SU-DHL-6 (cell line): Measurements from ENCODE around the gene ZNF483.

Experiments used
- H2AFZ ChIP-seq: fragments of 200-600 bp; sonication (generic); 2 replicates; pipeline ENCODE4 v1.6.1; 2014; ENCODE audit warnings: low read depth, mild to moderate bottlenecking, moderate library complexity, mixed read lengths, antibody characterized with exemption, low read length; ENCODE audit not compliant: severe bottlenecking
- H3F3A ChIP-seq: fragments of 200-600 bp; shearing (Covaris generic); 2 replicates; pipeline ENCODE4 v1.6.0; 2016; ENCODE audit warnings: antibody characterized with exemption, mild to moderate bottlenecking; ENCODE audit not compliant: insufficient read depth
- H3K27ac ChIP-seq: fragments of 200-600 bp; sonication (generic); 2 replicates; pipeline ENCODE4 v1.5.1; 2016; ENCODE audit warnings: low read depth, mild to moderate bottlenecking, low read length, moderate library complexity, mixed read lengths
- H3K27me3 ChIP-seq: fragments of 200-600 bp; sonication (generic), shearing (Covaris generic); 2 replicates; pipeline ENCODE4 v1.6.0; 2014; ENCODE audit warnings: mild to moderate bottlenecking, low read length
- H3K36me3 ChIP-seq: fragments of 200-600 bp; sonication (generic); 2 replicates; pipeline ENCODE4 v1.6.1; 2014; ENCODE audit warnings: mild to moderate bottlenecking, low read length, mixed read lengths
- H3K4me2 ChIP-seq: fragments of 300-600, 200-600 bp; shearing (Covaris generic), sonication (generic); 2 replicates; pipeline ENCODE4 v1.6.0; 2014; ENCODE audit warnings: low read length, low read depth, mild to moderate bottlenecking; ENCODE audit not compliant: poor library complexity, severe bottlenecking
- H3K4me3 ChIP-seq: fragments of 200-600 bp; sonication (generic); 2 replicates; pipeline ENCODE4 v1.5.1; 2014; ENCODE audit warnings: antibody characterized with exemption, low read length, mild to moderate bottlenecking, mixed read lengths; ENCODE audit not compliant: insufficient read depth, poor library complexity, severe bottlenecking
- H3K79me2 ChIP-seq: fragments of 200-600 bp; sonication (generic); 2 replicates; pipeline ENCODE4 v1.6.1; 2014; ENCODE audit warnings: mild to moderate bottlenecking, low read length, moderate library complexity; ENCODE audit not compliant: insufficient read depth
- H3K9ac ChIP-seq: fragments of 200-600 bp; sonication (generic); 2 replicates; pipeline ENCODE4 v1.7.0; 2014; ENCODE audit warnings: mild to moderate bottlenecking, low read length
- H3K9me2 ChIP-seq: fragments of 200-600 bp; sonication (generic); replicated peaks from 2 replicates; pipeline ENCODE4 v1.6.1; 2014; ENCODE audit warnings: low read length; ENCODE audit not compliant: insufficient read depth
- H3K9me3 ChIP-seq: fragments of 200-600 bp; sonication (generic); 2 replicates; pipeline ENCODE4 v1.6.1; 2014; ENCODE audit warnings: low read length, mixed read lengths; ENCODE audit not compliant: insufficient read depth
- H4K20me1 ChIP-seq: fragments of 200-600 bp; sonication (generic); 2 replicates; pipeline ENCODE4 v1.6.1; 2014; ENCODE audit warnings: low read depth, mild to moderate bottlenecking, antibody characterized with exemption, low read length, moderate library complexity, mixed read lengths
- EZH2phosphoT487 ChIP-seq: fragments of 200-600 bp; sonication (generic), shearing (Covaris generic); conservative IDR thresholded peaks from 2 replicates; pipeline ENCODE4 v1.6.1; 2018; ENCODE audit warnings: mild to moderate bottlenecking, antibody characterized with exemption, low read length, moderate library complexity, mixed read lengths
- TF ChIP-seq, protein P1 (sequence below): fragments of 200-600 bp; sonication (generic); IDR thresholded peaks from one replicate; pipeline ENCODE4 v1.5.1; 2017; ENCODE audit warnings: antibody characterized with exemption, mild to moderate bottlenecking, low read length, moderate library complexity; ENCODE audit not compliant: insufficient read depth, poor library complexity, severe bottlenecking

The ZNF483 gene

GRCh38 chr9:111531716-111532115, 6.7 kb downstream of the ZNF483 start:
- Histone ChIP-seq H4K20me1 (no peaks in the 10 kb centered on the region), H3K4me3 (no peak overlapping the region), H2AFZ (no peak overlapping the region), H3K9ac (no peak overlapping the region), H3K36me3 (no peaks in the 10 kb centered on the region), H3K9me2 (no peaks in the 10 kb centered on the region), H3K4me2 (no peak overlapping the region), H3K27ac (no peak overlapping the region), H3K79me2 (no peaks in the 10 kb centered on the region), H3K27me3 (no peaks in the 10 kb centered on the region), H3K9me3 (no peaks in the 10 kb centered on the region), H3F3A (no peaks in the 10 kb centered on the region)
- TF ChIP-seq EZH2phosphoT487, result no peak
- TF ChIP-seq, protein P1, sequence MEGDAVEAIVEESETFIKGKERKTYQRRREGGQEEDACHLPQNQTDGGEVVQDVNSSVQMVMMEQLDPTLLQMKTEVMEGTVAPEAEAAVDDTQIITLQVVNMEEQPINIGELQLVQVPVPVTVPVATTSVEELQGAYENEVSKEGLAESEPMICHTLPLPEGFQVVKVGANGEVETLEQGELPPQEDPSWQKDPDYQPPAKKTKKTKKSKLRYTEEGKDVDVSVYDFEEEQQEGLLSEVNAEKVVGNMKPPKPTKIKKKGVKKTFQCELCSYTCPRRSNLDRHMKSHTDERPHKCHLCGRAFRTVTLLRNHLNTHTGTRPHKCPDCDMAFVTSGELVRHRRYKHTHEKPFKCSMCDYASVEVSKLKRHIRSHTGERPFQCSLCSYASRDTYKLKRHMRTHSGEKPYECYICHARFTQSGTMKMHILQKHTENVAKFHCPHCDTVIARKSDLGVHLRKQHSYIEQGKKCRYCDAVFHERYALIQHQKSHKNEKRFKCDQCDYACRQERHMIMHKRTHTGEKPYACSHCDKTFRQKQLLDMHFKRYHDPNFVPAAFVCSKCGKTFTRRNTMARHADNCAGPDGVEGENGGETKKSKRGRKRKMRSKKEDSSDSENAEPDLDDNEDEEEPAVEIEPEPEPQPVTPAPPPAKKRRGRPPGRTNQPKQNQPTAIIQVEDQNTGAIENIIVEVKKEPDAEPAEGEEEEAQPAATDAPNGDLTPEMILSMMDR, result no peak

GRCh38 chr9:111533099-111533790, 8.3 kb downstream of the ZNF483 start:
- no peak overlapping the region for H3K27ac ChIP-seq
- H3F3A ChIP-seq, result no peaks in the 10 kb centered on the region
- H3K9me3 ChIP-seq, result no peaks in the 10 kb centered on the region
- H3K79me2 ChIP-seq, result no peaks in the 10 kb centered on the region
- H3K9ac ChIP-seq, result no peak overlapping the region
- H3K27me3 ChIP-seq, result no peaks in the 10 kb centered on the region
- H4K20me1 ChIP-seq, result no peaks in the 10 kb centered on the region
- no peak overlapping the region for H3K4me3 ChIP-seq
- H3K36me3 ChIP-seq, result no peaks in the 10 kb centered on the region
- TF ChIP-seq EZH2phosphoT487, result no peak
- TF ChIP-seq, protein P1, result no peak
- no peak overlapping the region for H2AFZ ChIP-seq
- no peaks in the 10 kb centered on the region for H3K9me2 ChIP-seq
- H3K4me2 ChIP-seq, result no peak overlapping the region

DNA sequence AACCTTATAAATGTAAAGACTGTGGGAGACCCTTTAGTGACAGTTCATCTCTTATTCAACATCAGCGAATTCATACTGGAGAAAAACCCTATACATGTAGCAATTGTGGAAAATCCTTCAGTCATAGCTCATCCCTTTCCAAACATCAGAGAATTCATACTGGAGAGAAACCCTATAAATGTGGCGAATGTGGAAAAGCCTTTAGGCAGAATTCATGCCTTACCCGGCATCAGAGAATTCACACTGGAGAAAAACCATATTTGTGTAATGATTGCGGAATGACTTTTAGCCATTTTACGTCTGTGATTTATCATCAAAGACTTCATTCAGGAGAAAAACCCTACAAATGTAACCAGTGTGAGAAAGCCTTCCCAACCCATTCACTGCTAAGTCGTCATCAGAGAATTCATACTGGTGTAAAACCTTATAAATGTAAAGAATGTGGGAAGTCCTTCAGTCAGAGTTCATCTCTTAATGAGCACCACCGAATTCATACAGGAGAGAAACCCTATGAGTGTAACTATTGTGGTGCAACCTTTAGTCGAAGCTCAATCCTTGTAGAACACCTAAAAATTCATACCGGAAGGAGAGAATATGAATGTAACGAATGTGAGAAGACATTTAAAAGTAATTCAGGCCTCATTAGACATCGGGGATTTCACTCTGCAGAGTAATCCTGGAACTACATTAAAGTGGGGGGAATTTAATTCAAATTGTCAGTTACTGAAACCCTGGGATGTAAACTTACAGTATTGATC, 17.7 kb downstream of the ZNF483 start:
- H3K9me3 ChIP-seq, result peaks cover 47% of the 10 kb centered on the region; the same call in 1 of the 2 replicates
- H3K79me2 ChIP-seq, result no peaks in the 10 kb centered on the region
- no peaks in the 10 kb centered on the region for H3F3A ChIP-seq
- H3K4me2 ChIP-seq, result no peak overlapping the region
- no peaks in the 10 kb centered on the region for H3K36me3 ChIP-seq
- no peak overlapping the region for H3K4me3 ChIP-seq
- H3K9me2 ChIP-seq, result no peaks in the 10 kb centered on the region
- H3K27ac ChIP-seq, result no peak overlapping the region
- no peaks in the 10 kb centered on the region for H3K27me3 ChIP-seq
- no peak overlapping the region for H2AFZ ChIP-seq
- no peaks in the 10 kb centered on the region for H4K20me1 ChIP-seq
- TF ChIP-seq, protein P1, result no peak
- TF ChIP-seq EZH2phosphoT487, result no peak
- no peak overlapping the region for H3K9ac ChIP-seq
